HepG2 (cell line): ENCODE data around the gene POU2F1. TPM values are rescaled to one million over a fixed set of nuclear protein-coding genes. Genes with fewer than 3 reads are reported as not detected.

ENCODE experiments used
- SKIL ChIP-seq: sonication (generic); formaldehyde crosslinking; IDR thresholded peaks from 2 replicates; pipeline ENCODE4 v1.8.0; 2022; ENCODE audit warnings: missing genetic modification reagents, mild to moderate bottlenecking, moderate library complexity, borderline replicate concordance
- ZBTB40 ChIP-seq, 2 experiments: fragments of 450-650 bp in 1 of 2; sonication (generic) in 1 of 2; formaldehyde crosslinking in 1 of 2; IDR thresholded peaks; 2 replicates each; pipeline versions ENCODE4 v1.6.1 to v1.8.0; 2016 to 2022; ENCODE audit warnings: antibody characterized with exemption in 1 of 2, mild to moderate bottlenecking in 1 of 2, missing genetic modification reagents in 1 of 2
- ZNF232 ChIP-seq: sonication (generic); formaldehyde crosslinking; IDR thresholded peaks from 2 replicates; pipeline ENCODE4 v1.4.0; 2020; ENCODE audit warnings: missing genetic modification reagents, borderline replicate concordance
- polyA plus RNA-seq, 8 experiments: library from polyadenylated mRNA; depleted of rRNA in 3 of 8; stranded (reverse) in 7 of 8; unstranded in 1 of 8; fragments of >200 nt; fragmentation: Illumina TruSeq in 4 of 8; extraction: Trizol in 4 of 8; gene quantifications; 2 replicates each; pipeline versions ENCODE4 v1.2.1 to v1.2.3, GENCODE V29; 2011 to 2016; ENCODE audit warnings: low read depth in 4 of 8, missing spikeins in 1 of 8, mixed read lengths in 1 of 8; ENCODE audit not compliant: insufficient read depth in 1 of 8
- total RNA-seq, 5 experiments: library from RNA; depleted of rRNA; stranded (reverse); fragments of >200 nt; fragmentation: Illumina TruSeq; extraction: Trizol; gene quantifications; 2 replicates each; pipeline ENCODE4 v1.2.3, GENCODE V29; 2016; ENCODE audit warnings: low read depth in 1 of 5

POU2F1 gene
- total and polyA plus RNA-seq, 2 of the 13 experiments (the other 11 are each of a cell fraction or from before 2014, with no cell fraction given) = 10.2 to 13.0 TPM

GRCh38 chr1:167373398-167373797 is 152.7 kb downstream of the POU2F1 start (continued):
- TF ChIP-seq SKIL (CRISPR knock-in tag) = no peak
- TF ChIP-seq ZNF232 (CRISPR knock-in tag) = no peak
- no peak for TF ChIP-seq ZBTB40 (IDR thresholded peaks at IDR 0.05)
- TF ChIP-seq ZBTB40 (CRISPR knock-in tag; IDR thresholded peaks at IDR 0.05) = no peak
